PC-9 (cell line): Measurements from ENCODE around the gene HEXA.

ENCODE experiments used
- EZH2 ChIP-seq: fragments of 200-600 bp; sonication (generic); IDR thresholded peaks from 2 replicates; pipeline ENCODE4 v1.8.0; 2017; ENCODE audit warnings: antibody characterized with exemption, low read depth
- TF ChIP-seq, protein P1 (sequence below): fragments of 200-600 bp; sonication (generic); conservative IDR thresholded peaks from 2 replicates; pipeline ENCODE4 v1.6.1; 2017; ENCODE audit warnings: mixed run types, antibody characterized with exemption, mild to moderate bottlenecking, moderate library complexity

DNA sequence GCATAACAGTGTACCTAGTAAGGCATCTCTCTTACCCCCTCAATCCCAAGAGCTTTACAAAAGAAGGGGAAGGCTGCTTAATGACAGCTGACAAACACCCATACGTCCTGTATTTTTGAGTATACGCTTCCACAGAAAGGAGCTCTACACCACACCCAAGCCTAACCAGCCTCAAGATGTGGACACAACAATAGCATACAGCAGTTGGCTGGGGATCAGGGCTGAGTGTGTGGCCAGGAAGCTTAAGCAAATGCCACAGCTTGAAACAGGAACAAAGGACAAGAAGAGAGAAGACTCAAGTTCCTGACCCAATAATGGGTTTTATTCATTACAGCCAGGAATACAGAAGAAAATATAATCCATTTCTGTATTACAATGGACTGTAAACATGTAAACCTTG, 6.9 kb downstream of the HEXA start:
- TF ChIP-seq, protein P1, sequence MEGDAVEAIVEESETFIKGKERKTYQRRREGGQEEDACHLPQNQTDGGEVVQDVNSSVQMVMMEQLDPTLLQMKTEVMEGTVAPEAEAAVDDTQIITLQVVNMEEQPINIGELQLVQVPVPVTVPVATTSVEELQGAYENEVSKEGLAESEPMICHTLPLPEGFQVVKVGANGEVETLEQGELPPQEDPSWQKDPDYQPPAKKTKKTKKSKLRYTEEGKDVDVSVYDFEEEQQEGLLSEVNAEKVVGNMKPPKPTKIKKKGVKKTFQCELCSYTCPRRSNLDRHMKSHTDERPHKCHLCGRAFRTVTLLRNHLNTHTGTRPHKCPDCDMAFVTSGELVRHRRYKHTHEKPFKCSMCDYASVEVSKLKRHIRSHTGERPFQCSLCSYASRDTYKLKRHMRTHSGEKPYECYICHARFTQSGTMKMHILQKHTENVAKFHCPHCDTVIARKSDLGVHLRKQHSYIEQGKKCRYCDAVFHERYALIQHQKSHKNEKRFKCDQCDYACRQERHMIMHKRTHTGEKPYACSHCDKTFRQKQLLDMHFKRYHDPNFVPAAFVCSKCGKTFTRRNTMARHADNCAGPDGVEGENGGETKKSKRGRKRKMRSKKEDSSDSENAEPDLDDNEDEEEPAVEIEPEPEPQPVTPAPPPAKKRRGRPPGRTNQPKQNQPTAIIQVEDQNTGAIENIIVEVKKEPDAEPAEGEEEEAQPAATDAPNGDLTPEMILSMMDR, result no peak
- no peak for TF ChIP-seq EZH2
